Osteoblast (primary cell): ENCODE measurements around the gene SMOC1. TPM values are rescaled to one million over a fixed set of nuclear protein-coding genes. Genes with fewer than 3 reads are reported as not detected.

ENCODE experiments used
- DNase-seq: peaks from one replicate; pipeline ENCODE4 v3.0.0; 2011; ENCODE audit warnings: low spot score, mixed read lengths; ENCODE audit not compliant: insufficient read length; ENCODE audit errors: missing footprints
- H2AFZ ChIP-seq: 2 replicates; pipeline ENCODE4 v1.6.0; 2011; ENCODE audit warnings: mild to moderate bottlenecking, low read length
- H3K27ac ChIP-seq: 2 replicates; pipeline ENCODE4 v1.5.1; 2011; ENCODE audit warnings: mild to moderate bottlenecking, low read depth, low read length, moderate library complexity
- H3K27me3 ChIP-seq: 2 replicates; pipeline ENCODE4 v1.6.0; 2012; ENCODE audit warnings: mild to moderate bottlenecking, control low read depth, inconsistent platforms, low read length, moderate library complexity; ENCODE audit not compliant: insufficient read depth
- H3K36me3 ChIP-seq: 2 replicates; pipeline ENCODE4 v1.5.1; 2011; ENCODE audit warnings: mild to moderate bottlenecking, low read length, control low read depth, moderate library complexity; ENCODE audit not compliant: insufficient read depth
- H3K4me1 ChIP-seq: 2 replicates; pipeline ENCODE4 v1.5.1; 2011; ENCODE audit warnings: mild to moderate bottlenecking, low read length, control low read depth, moderate library complexity; ENCODE audit not compliant: insufficient read depth
- H3K4me2 ChIP-seq: 2 replicates; pipeline ENCODE4 v1.6.0; 2011; ENCODE audit warnings: mild to moderate bottlenecking, low read length; ENCODE audit not compliant: insufficient read depth
- H3K4me3 ChIP-seq: fragments of 200-600 bp; sonication (generic); 3 replicates; pipeline ENCODE4 v1.5.1; 2012; ENCODE audit warnings: mild to moderate bottlenecking, low read length, inconsistent platforms; ENCODE audit not compliant: insufficient read depth
- H3K79me2 ChIP-seq: 2 replicates; pipeline ENCODE4 v1.6.0; 2012; ENCODE audit warnings: mild to moderate bottlenecking, low read length, control low read depth, inconsistent platforms; ENCODE audit not compliant: insufficient read depth
- H3K9me3 ChIP-seq: 2 replicates; pipeline ENCODE4 v1.5.1; 2011; ENCODE audit warnings: low read depth, low read length, control low read depth
- H4K20me1 ChIP-seq: 2 replicates; pipeline ENCODE4 v1.6.0; 2012; ENCODE audit warnings: mild to moderate bottlenecking, low read length, control low read depth; ENCODE audit not compliant: insufficient read depth
- CTCF ChIP-seq: IDR thresholded peaks from 2 replicates; pipeline ENCODE4 v1.5.1; 2011; ENCODE audit warnings: mild to moderate bottlenecking, low read depth, low read length, moderate library complexity; ENCODE audit errors: extremely low read depth
- total RNA-seq: library from RNA; depleted of rRNA; stranded (reverse); fragments of >200 nt; gene quantifications from 2 replicates; pipeline ENCODE4 v1.2.3, GENCODE V29; 2012

The SMOC1 gene
- total RNA-seq, 1 donor = 25.7 TPM

GRCh38 chr14:69917287-69917686, 38.1 kb downstream of the SMOC1 start:
- Histone ChIP-seq H4K20me1 (no peaks in the 10 kb centered on the region), H3K9me3 (no peaks in the 10 kb centered on the region), H3K4me1 (peaks cover 17% of the 10 kb centered on the region), H3K4me2 (no peak overlapping the region), H3K4me3 (no peak overlapping the region), H3K27me3 (no peaks in the 10 kb centered on the region), H2AFZ (no peak overlapping the region), H3K36me3 (no peaks in the 10 kb centered on the region), H3K79me2 (no peaks in the 10 kb centered on the region), H3K27ac (no peak overlapping the region)
- no peak for TF ChIP-seq CTCF
- DNase-seq = no peak

- Histone ChIP-seq H4K20me1 (no peaks in the 10 kb centered on the region), H3K4me3 (no peak overlapping the region), H3K79me2 (no peaks in the 10 kb centered on the region), H3K4me2 (no peak overlapping the region), H2AFZ (no peak overlapping the region), H3K27me3 (no peaks in the 10 kb centered on the region), H3K4me1 (peaks cover 21% of the 10 kb centered on the region), H3K27ac (no peak overlapping the region), H3K9me3 (no peaks in the 10 kb centered on the region), H3K36me3 (no peaks in the 10 kb centered on the region)
- no peak for TF ChIP-seq CTCF
- DNase-seq = no peak
Measured at GRCh38 chr14:69919815-69920214, 40.6 kb downstream of the SMOC1 start.

GRCh38 chr14:69921052-69921451, 41.8 kb downstream of the SMOC1 start:
- Histone ChIP-seq H4K20me1 (no peaks in the 10 kb centered on the region), H3K79me2 (no peaks in the 10 kb centered on the region), H3K27ac (peak overlapping the region; percentile 80), H3K9me3 (no peaks in the 10 kb centered on the region), H3K4me2 (peak overlapping the region; percentile 62), H3K4me1 (peaks cover 21% of the 10 kb centered on the region), H3K36me3 (no peaks in the 10 kb centered on the region), H3K4me3 (no peak overlapping the region), H2AFZ (peak overlapping the region; percentile 4), H3K27me3 (no peaks in the 10 kb centered on the region)
- peak; percentile 95 for DNase-seq
- TF ChIP-seq CTCF = no peak

GRCh38 chr14:69922198-69922597, 43.0 kb downstream of the SMOC1 start:
- no peak overlapping the region for H2AFZ ChIP-seq
- H4K20me1 ChIP-seq = no peaks in the 10 kb centered on the region
- no peaks in the 10 kb centered on the region for H3K9me3 ChIP-seq
- H3K4me3 ChIP-seq = no peak overlapping the region
- TF ChIP-seq CTCF = no peak
- peaks cover 21% of the 10 kb centered on the region for H3K4me1 ChIP-seq
- H3K4me2 ChIP-seq = no peak overlapping the region
- no peaks in the 10 kb centered on the region for H3K27me3 ChIP-seq
- H3K36me3 ChIP-seq = no peaks in the 10 kb centered on the region
- no peak for DNase-seq
- H3K27ac ChIP-seq = no peak overlapping the region
- no peaks in the 10 kb centered on the region for H3K79me2 ChIP-seq
